ENCODE results near the gene VWA7. TPM values are rescaled to one million over a fixed set of nuclear protein-coding genes. Genes with fewer than 3 reads are reported as not detected.
"Not testable (repeated sequence)": the region's sequence is repeated elsewhere in the genome, so short reads cannot be mapped to it uniquely, and the experiment has no call there.

The VWA7 gene
- total RNA-seq, 2 donors from 2014 or later, result 0.64 to 0.95 TPM

DNA sequence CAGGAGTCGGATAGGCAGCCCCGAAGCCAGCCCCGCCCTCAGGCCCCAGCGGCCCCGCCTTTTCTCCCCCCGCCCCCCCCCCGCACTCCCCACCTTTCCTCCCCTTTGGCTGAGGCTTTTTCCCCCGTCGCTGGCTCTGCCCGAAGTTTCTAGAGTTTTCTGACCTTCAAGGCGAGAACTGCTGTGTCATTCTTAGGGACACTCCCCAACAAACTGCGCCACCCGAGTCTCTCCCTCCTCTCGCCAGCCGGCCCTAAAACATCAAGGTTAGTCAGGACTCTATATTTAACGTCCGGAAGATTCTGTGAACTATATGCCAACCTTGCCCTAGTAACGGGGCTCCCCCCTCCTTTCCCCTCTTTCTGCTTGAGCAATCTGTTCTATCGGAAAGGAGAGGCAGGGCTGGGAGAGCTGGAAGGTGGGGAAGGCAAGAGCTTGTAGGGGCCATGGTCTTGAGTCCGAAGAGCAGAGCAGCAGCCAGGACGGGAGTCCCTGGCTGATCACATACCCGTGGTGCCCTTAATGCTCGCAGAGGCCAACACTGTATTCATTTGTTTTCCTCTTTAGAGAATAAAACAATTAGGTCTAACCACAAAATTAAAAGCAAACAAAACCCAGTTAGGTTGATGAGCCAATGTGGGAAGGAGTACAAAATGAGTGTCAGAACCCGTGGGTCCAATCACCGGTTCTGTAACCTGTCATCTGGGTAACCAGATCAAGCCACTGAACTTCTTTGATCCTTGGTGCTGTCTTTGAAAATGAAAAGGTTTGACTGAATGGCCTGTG lies 45.1 kb upstream of the VWA7 start:
- DNase-seq, result peak; percentile 88
- no peaks in the 10 kb centered on the region for H3K36me3 ChIP-seq (ENCODE audit: control insufficient read depth, insufficient read depth, low read length)
- no peaks in the 10 kb centered on the region for H3K9me3 ChIP-seq (ENCODE audit: control insufficient read depth, low read length)
- Mint-ChIP-seq H3K4me1 (peaks cover 53% of the 10 kb centered on the region), H3K27ac (peak overlapping the region; percentile 99), H3K9me3 (peaks cover 11% of the 10 kb centered on the region), H3K27me3 (ENCODE audit: insufficient read depth) (peaks cover 3% of the 10 kb centered on the region), H3K4me3 (peak overlapping the region; percentile 79), H3K36me3 (ENCODE audit: low read depth) (peaks cover 3% of the 10 kb centered on the region)
- H3K27ac ChIP-seq (ENCODE audit: low read depth, low read length), result peak overlapping the region; percentile 82
- WGBS, 2 experiments (ENCODE audit: insufficient coverage in 1 of 2, insufficient read length in 1 of 2), result 5 to 15% methylated on average over 6 to 23 of the region's 25 CpGs
- H3K4me1 ChIP-seq (ENCODE audit: control insufficient read depth, insufficient read depth, low read length), result no peaks in the 10 kb centered on the region
- no peaks in the 10 kb centered on the region for H3K27me3 ChIP-seq (ENCODE audit: control insufficient read depth, insufficient read depth, low read length, poor library complexity, severe bottlenecking)
- H3K9ac ChIP-seq (ENCODE audit: extremely low read depth, low read length, poor library complexity, severe bottlenecking), result peak overlapping the region; percentile 64
- H3K4me3 ChIP-seq (ENCODE audit: low read length), result peak overlapping the region; percentile 83
- TF ChIP-seq CTCF (conservative IDR thresholded peaks at IDR 0.05), result no peak

DNA sequence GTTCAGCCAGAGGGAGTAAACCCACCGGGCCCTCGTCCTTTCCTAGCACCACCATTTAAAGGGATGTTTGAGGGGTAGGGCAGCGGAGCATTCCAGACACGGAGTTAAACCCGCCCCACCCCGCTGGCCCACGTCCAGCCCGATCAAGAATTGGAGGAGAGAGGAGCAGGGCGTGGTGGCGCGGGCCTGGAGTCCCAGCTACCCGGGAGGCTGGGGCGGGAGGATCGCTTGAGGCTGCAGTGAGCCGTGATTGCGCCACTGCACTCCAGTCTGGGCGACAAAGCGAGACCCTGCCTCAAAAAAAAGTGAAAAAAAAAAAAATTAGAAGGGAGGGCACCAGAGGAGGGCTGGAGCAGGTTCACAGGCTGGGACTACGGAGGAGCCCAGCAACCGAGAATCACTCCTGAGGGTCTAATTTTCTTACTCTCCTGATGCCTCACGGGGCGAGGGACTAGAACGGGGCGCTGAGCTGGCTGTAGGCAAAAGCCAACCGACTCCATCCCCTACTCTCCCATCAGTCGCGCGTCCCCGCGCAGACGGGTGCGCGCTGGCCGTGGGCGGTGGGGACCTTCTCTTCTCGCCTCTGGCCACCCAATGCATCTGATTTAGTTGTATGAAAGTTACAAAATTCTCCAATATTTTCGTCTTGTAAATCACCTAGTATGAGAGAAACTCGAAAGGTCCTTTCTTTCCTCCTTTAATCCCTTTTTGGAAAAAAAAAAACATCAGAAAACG lies 44.3 kb upstream of the VWA7 start:
- H3K27ac Mint-ChIP-seq, result peak overlapping the region; percentile 99
- Histone ChIP-seq H3K4me3 (ENCODE audit: low read length) (peak overlapping the region; percentile 83), H3K36me3 (ENCODE audit: control insufficient read depth, insufficient read depth, low read length) (no peaks in the 10 kb centered on the region), H3K9me3 (ENCODE audit: control insufficient read depth, low read length) (no peaks in the 10 kb centered on the region), H3K27me3 (ENCODE audit: control insufficient read depth, insufficient read depth, low read length, poor library complexity, severe bottlenecking) (no peaks in the 10 kb centered on the region), H3K9ac (ENCODE audit: extremely low read depth, low read length, poor library complexity, severe bottlenecking) (peak overlapping the region; percentile 64), H3K27ac (ENCODE audit: low read depth, low read length) (peak overlapping the region; percentile 55), H3K4me1 (ENCODE audit: control insufficient read depth, insufficient read depth, low read length) (no peaks in the 10 kb centered on the region)
- peaks cover 11% of the 10 kb centered on the region for H3K9me3 Mint-ChIP-seq
- peak; percentile 83 for DNase-seq
- no peak for TF ChIP-seq CTCF (conservative IDR thresholded peaks at IDR 0.05)
- H3K4me3 Mint-ChIP-seq, result peak overlapping the region; percentile 79
- peaks cover 3% of the 10 kb centered on the region for H3K27me3 Mint-ChIP-seq (ENCODE audit: insufficient read depth)
- H3K36me3 Mint-ChIP-seq (ENCODE audit: low read depth), result peaks cover 3% of the 10 kb centered on the region
- WGBS, 2 experiments (ENCODE audit: insufficient coverage in 1 of 2, insufficient read length in 1 of 2), result 18 to 40% methylated on average over 12 to 39 of the region's 39 CpGs
- peaks cover 46% of the 10 kb centered on the region for H3K4me1 Mint-ChIP-seq

GRCh38 chr6:31820399-31820798 lies 43.3 kb upstream of the VWA7 start:
- H3K4me3 ChIP-seq (ENCODE audit: low read length); H3K36me3 ChIP-seq (ENCODE audit: control insufficient read depth, insufficient read depth, low read length); DNase-seq; H3K9ac ChIP-seq (ENCODE audit: extremely low read depth, low read length, poor library complexity, severe bottlenecking); H3K27ac ChIP-seq (ENCODE audit: low read depth, low read length); H3K27me3 Mint-ChIP-seq (ENCODE audit: insufficient read depth); H3K4me3 Mint-ChIP-seq; H3K27ac Mint-ChIP-seq; H3K36me3 Mint-ChIP-seq (ENCODE audit: low read depth); H3K4me1 ChIP-seq (ENCODE audit: control insufficient read depth, insufficient read depth, low read length); H3K9me3 ChIP-seq (ENCODE audit: control insufficient read depth, low read length); H3K27me3 ChIP-seq (ENCODE audit: control insufficient read depth, insufficient read depth, low read length, poor library complexity, severe bottlenecking): not testable (repeated sequence)
- WGBS, 2 experiments (ENCODE audit: insufficient coverage in 1 of 2, insufficient read length in 1 of 2), result 95% methylated on average over 4 to 10 of the region's 10 CpGs
- Mint-ChIP-seq H3K9me3 (peaks cover 13% of the 10 kb centered on the region), H3K4me1 (peaks cover 40% of the 10 kb centered on the region)
